Endodermal cell (in vitro differentiated cells): ENCODE results near the gene GPATCH8. TPM values are rescaled to one million over a fixed set of nuclear protein-coding genes. Genes with fewer than 3 reads are reported as not detected.

ENCODE experiments used
- DNase-seq: peaks from one replicate; pipeline ENCODE4 v3.0.0-alpha.2; 2017
- H3K27ac ChIP-seq: 2 replicates; pipeline ENCODE4 v1.5.1; 2013; ENCODE audit warnings: mild to moderate bottlenecking, low read depth, low read length, moderate library complexity
- H3K27me3 ChIP-seq: 2 replicates; pipeline ENCODE4 v1.6.1; 2013; ENCODE audit warnings: mild to moderate bottlenecking, low read length, moderate library complexity; ENCODE audit not compliant: insufficient read depth, control insufficient read depth, poor library complexity, severe bottlenecking
- H3K36me3 ChIP-seq: 2 replicates; pipeline ENCODE4 v1.7.0; 2013; ENCODE audit warnings: mild to moderate bottlenecking, low read length, moderate library complexity; ENCODE audit not compliant: control insufficient read depth, insufficient read depth
- H3K4me1 ChIP-seq: one replicate; pipeline ENCODE4 v1.7.0; 2013; ENCODE audit warnings: low read length; ENCODE audit not compliant: control insufficient read depth, insufficient read depth
- H3K4me3 ChIP-seq: 2 replicates; pipeline ENCODE4 v1.5.1; 2013; ENCODE audit warnings: mild to moderate bottlenecking, low read length, moderate library complexity
- H3K9ac ChIP-seq: 2 replicates; pipeline ENCODE4 v1.6.1; 2013; ENCODE audit warnings: mild to moderate bottlenecking, low read length, moderate library complexity; ENCODE audit not compliant: poor library complexity, severe bottlenecking; ENCODE audit errors: extremely low read depth
- H3K9me3 ChIP-seq: 2 replicates; pipeline ENCODE4 v1.6.1; 2013; ENCODE audit warnings: mild to moderate bottlenecking, low read length, moderate library complexity; ENCODE audit not compliant: control insufficient read depth
- H3K27ac Mint-ChIP-seq: 2 replicates; pipeline ENCODE4 v1.8.0; 2020; ENCODE audit warnings: mixed read lengths
- H3K27me3 Mint-ChIP-seq: 2 replicates; pipeline ENCODE4 v1.8.0; 2021; ENCODE audit warnings: mild to moderate bottlenecking, mixed read lengths; ENCODE audit not compliant: insufficient read depth
- H3K36me3 Mint-ChIP-seq: 2 replicates; pipeline ENCODE4 v1.8.0; 2020; ENCODE audit warnings: low read depth, mixed read lengths
- H3K4me1 Mint-ChIP-seq: 2 replicates; pipeline ENCODE4 v1.8.0; 2020; ENCODE audit warnings: mixed read lengths
- H3K4me3 Mint-ChIP-seq: 2 replicates; pipeline ENCODE4 v1.8.0; 2020; ENCODE audit warnings: mild to moderate bottlenecking, moderate library complexity, mixed read lengths
- H3K9me3 Mint-ChIP-seq: 2 replicates; pipeline ENCODE4 v1.8.0; 2020; ENCODE audit warnings: mild to moderate bottlenecking, mixed read lengths
- WGBS, 2 experiments: methylation state at CpG; one replicate each; pipeline versions ENCODE4 v1.1.5 to v1.1.7; 2013; ENCODE audit warnings: missing lambda C conversion rate in 2 of 2, mixed read lengths in 1 of 2; ENCODE audit not compliant: insufficient coverage in 1 of 2, insufficient read length in 1 of 2; 5-methylcytosine and 5-hydroxymethylcytosine counted together
- total RNA-seq, 2 donors: library from RNA; stranded (reverse); fragmentation: NEBNext Ultra II Directional in 1 of 2; extraction: Animal tissue kit (Norgen Biotek cat#: 25700) in 1 of 2; gene quantifications; 2 replicates in 1 of 2; 3 replicates in 1 of 2; pipeline ENCODE4 v1.2.1, GENCODE V29; 2021
- TF ChIP-seq, protein P1 (sequence below): fragments of 200-600 bp; sonication (generic); conservative IDR thresholded peaks from 2 replicates; pipeline ENCODE4 v1.5.0; 2021; ENCODE audit warnings: antibody characterized with exemption, mild to moderate bottlenecking

Gene GPATCH8
- total RNA-seq, 2 donors from 2014 or later = 49.9 to 55.2 TPM

DNA sequence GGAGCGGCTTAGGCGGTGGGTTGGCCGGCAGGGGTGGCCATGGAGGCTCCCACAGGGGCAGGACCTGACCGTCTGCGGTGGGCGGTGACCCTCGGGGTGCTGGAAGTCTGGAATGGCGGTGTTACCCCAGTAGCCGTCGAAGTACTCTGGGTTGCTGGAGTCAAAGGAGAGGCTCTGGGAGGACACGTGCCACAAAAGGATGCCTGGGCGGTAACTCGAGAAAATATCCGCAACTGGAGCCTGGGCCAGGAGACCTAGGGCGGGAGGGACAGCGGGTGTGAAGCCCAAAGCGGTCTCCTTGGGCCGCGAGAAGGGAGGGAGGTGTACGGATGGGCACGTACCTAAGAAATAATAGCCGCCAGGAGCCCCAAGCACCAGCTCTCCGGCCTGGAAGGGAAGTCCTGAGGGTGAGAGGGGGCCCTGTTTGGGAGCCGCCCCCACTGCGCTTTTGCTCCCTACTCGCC is 118.4 kb downstream of the GPATCH8 start:
- peak; percentile 86 for DNase-seq
- Histone ChIP-seq H3K4me1 (peaks cover 3% of the 10 kb centered on the region), H3K9me3 (no peaks in the 10 kb centered on the region), H3K36me3 (no peaks in the 10 kb centered on the region), H3K27me3 (peaks cover 29% of the 10 kb centered on the region), H3K4me3 (peak overlapping the region; percentile 77), H3K9ac (no peak overlapping the region), H3K27ac (no peak overlapping the region)
- TF ChIP-seq, protein P1, sequence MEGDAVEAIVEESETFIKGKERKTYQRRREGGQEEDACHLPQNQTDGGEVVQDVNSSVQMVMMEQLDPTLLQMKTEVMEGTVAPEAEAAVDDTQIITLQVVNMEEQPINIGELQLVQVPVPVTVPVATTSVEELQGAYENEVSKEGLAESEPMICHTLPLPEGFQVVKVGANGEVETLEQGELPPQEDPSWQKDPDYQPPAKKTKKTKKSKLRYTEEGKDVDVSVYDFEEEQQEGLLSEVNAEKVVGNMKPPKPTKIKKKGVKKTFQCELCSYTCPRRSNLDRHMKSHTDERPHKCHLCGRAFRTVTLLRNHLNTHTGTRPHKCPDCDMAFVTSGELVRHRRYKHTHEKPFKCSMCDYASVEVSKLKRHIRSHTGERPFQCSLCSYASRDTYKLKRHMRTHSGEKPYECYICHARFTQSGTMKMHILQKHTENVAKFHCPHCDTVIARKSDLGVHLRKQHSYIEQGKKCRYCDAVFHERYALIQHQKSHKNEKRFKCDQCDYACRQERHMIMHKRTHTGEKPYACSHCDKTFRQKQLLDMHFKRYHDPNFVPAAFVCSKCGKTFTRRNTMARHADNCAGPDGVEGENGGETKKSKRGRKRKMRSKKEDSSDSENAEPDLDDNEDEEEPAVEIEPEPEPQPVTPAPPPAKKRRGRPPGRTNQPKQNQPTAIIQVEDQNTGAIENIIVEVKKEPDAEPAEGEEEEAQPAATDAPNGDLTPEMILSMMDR = no peak
- peaks cover 12% of the 10 kb centered on the region for H3K4me1 Mint-ChIP-seq
- peak overlapping the region; percentile 58 for H3K4me3 Mint-ChIP-seq
- H3K36me3 Mint-ChIP-seq = no peaks in the 10 kb centered on the region
- 7 to 10% methylated on average over 16 to 26 of the region's 26 CpGs for WGBS, 2 experiments
- H3K27ac Mint-ChIP-seq = no peak overlapping the region
- no peaks in the 10 kb centered on the region for H3K9me3 Mint-ChIP-seq
- H3K27me3 Mint-ChIP-seq = peaks cover 61% of the 10 kb centered on the region

DNA sequence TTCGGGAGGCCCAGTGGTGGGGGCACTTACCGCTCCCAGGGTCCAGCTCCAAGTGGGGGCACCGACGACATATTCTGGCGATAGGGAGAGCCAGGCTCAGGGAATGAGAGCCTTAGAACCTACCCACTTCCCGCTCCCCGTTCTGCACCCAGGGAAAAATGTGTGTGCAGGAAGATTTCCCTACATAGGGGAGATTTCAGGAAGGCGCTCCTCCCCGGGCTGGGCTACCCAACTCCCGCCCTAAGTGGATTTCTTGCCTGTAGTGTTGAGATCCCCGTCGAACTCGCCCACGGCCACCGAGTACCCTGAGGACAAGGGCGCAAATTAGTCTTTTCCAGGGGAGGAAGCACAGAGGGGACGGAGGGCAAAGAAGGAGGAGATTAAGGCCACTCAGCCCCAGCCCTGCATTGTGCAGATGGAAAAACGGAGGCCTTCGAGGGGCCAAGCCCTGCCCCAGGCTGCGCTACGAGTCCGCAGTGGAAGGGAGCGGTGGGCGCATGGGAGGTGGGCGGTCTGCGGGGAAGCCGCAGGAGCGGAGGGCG is 118.9 kb downstream of the GPATCH8 start:
- Mint-ChIP-seq H3K4me1 (peaks cover 12% of the 10 kb centered on the region), H3K27ac (no peak overlapping the region), H3K9me3 (no peaks in the 10 kb centered on the region), H3K36me3 (no peaks in the 10 kb centered on the region), H3K27me3 (peaks cover 61% of the 10 kb centered on the region), H3K4me3 (peak overlapping the region; percentile 58)
- Histone ChIP-seq H3K4me1 (peaks cover 3% of the 10 kb centered on the region), H3K9ac (no peak overlapping the region), H3K36me3 (no peaks in the 10 kb centered on the region), H3K4me3 (peak overlapping the region; percentile 77), H3K27me3 (peaks cover 29% of the 10 kb centered on the region), H3K27ac (no peak overlapping the region), H3K9me3 (no peaks in the 10 kb centered on the region)
- TF ChIP-seq, protein P1 = no peak
- no peak for DNase-seq
- 51 to 53% methylated on average over 10 to 29 of the region's 29 CpGs for WGBS, 2 experiments

DNA sequence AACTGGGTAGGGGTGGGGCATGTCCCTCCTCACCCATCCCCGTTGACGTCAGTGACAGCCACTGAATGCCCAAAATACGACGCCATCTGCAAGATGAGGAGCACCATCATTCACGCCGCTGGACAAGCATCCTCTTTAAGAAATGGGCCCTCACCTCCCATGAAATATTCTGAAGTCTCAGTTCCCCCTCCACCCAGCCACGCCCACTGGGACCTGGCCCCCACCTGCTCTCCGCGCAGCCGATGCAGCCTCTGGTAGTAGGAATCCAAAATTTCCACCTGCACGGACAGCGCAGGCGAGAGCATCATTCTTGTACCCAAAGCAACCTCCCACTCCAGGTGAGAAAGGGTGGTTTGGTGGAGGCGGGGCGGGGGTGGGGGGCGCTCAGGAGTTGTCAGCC is 119.3 kb downstream of the GPATCH8 start:
- Mint-ChIP-seq H3K4me3 (no peak overlapping the region), H3K4me1 (peaks cover 12% of the 10 kb centered on the region), H3K36me3 (no peaks in the 10 kb centered on the region), H3K27ac (no peak overlapping the region), H3K27me3 (peaks cover 61% of the 10 kb centered on the region), H3K9me3 (no peaks in the 10 kb centered on the region)
- peaks cover 29% of the 10 kb centered on the region for H3K27me3 ChIP-seq
- H3K9me3 ChIP-seq = no peaks in the 10 kb centered on the region
- no peaks in the 10 kb centered on the region for H3K36me3 ChIP-seq
- no peak overlapping the region for H3K27ac ChIP-seq
- no peak overlapping the region for H3K4me3 ChIP-seq
- 93 to 100% methylated on average over 7 to 16 of the region's 16 CpGs for WGBS, 2 experiments
- H3K4me1 ChIP-seq = peaks cover 3% of the 10 kb centered on the region
- H3K9ac ChIP-seq = no peak overlapping the region
- TF ChIP-seq, protein P1 = no peak
- DNase-seq = no peak
